ENCODE results near the gene PRKCG. TPM values are rescaled to one million over a fixed set of nuclear protein-coding genes. Genes with fewer than 3 reads are reported as not detected.

PRKCG gene
- total RNA-seq, 1 donor: not detected

GRCh38 chr19:53882391-53883050 is 524 bp downstream of the PRKCG start:
- no peak for DNase-seq (ENCODE audit: low read depth)

GRCh38 chr19:53883231-53883661 is 1.2 kb downstream of the PRKCG start:
- no peak for TF ChIP-seq CTCF (IDR thresholded peaks at IDR 0.05; ENCODE audit: insufficient read depth, low read length)
- no peak overlapping the region for H3K4me3 ChIP-seq (ENCODE audit: low read depth, low read length)
- no peak for DNase-seq (ENCODE audit: low read depth)

More at GRCh38 chr19:53882391-53883050, 524 bp downstream of the PRKCG start:
- no peak for TF ChIP-seq CTCF (IDR thresholded peaks at IDR 0.05; ENCODE audit: insufficient read depth, low read length)
- peak overlapping the region; percentile 56 for H3K4me3 ChIP-seq (ENCODE audit: low read depth, low read length)

- H3K4me3 ChIP-seq (ENCODE audit: low read depth, low read length): no peak overlapping the region
- no peak for TF ChIP-seq CTCF (IDR thresholded peaks at IDR 0.05; ENCODE audit: insufficient read depth, low read length)
- no peak for DNase-seq (ENCODE audit: low read depth)
These were observed 1.7 kb downstream of the PRKCG start for GRCh38 chr19:53883741-53884140.

- H3K4me3 ChIP-seq (ENCODE audit: low read depth, low read length): no peak overlapping the region
- no peak for TF ChIP-seq CTCF (IDR thresholded peaks at IDR 0.05; ENCODE audit: insufficient read depth, low read length)
- DNase-seq (ENCODE audit: low read depth): no peak
These were observed 2.3 kb downstream of the PRKCG start for GRCh38 chr19:53884256-53884655.

GRCh38 chr19:53885036-53885435 is 3.0 kb downstream of the PRKCG start:
- H3K4me3 ChIP-seq (ENCODE audit: low read depth, low read length): no peak overlapping the region
- no peak for TF ChIP-seq CTCF (IDR thresholded peaks at IDR 0.05; ENCODE audit: insufficient read depth, low read length)
- no peak for DNase-seq (ENCODE audit: low read depth)

- no peak for TF ChIP-seq CTCF (IDR thresholded peaks at IDR 0.05; ENCODE audit: insufficient read depth, low read length)
- no peak for DNase-seq (ENCODE audit: low read depth)
- H3K4me3 ChIP-seq (ENCODE audit: low read depth, low read length): no peak overlapping the region
These were observed 10.4 kb downstream of the PRKCG start for GRCh38 chr19:53892301-53892980.
